ENCODE measurements around the gene GRIN3B. TPM values are rescaled to one million over a fixed set of nuclear protein-coding genes. Genes with fewer than 3 reads are reported as not detected.

GRIN3B gene
- total and polyA plus RNA-seq, 5 donors from 2014 or later: not detected

- Histone ChIP-seq H3K27ac (ENCODE audit: insufficient read depth, low read length, poor library complexity, severe bottlenecking) (no peak overlapping the region), H3K9me3 (ENCODE audit: control insufficient read depth in 2 of 2, low read length in 2 of 2) (no peaks in the 10 kb centered on the region), H3K4me1 (ENCODE audit: control insufficient read depth, insufficient read depth, low read length, poor library complexity, severe bottlenecking) (peaks cover 1% of the 10 kb centered on the region), H3K36me3 (ENCODE audit: control insufficient read depth, insufficient read depth, low read length) (peaks cover 18% of the 10 kb centered on the region), H3K4me3 (ENCODE audit: low read depth, low read length) (no peak overlapping the region), H3K27me3 (ENCODE audit: control insufficient read depth, insufficient read depth, low read length) (no peaks in the 10 kb centered on the region)
- no peak for DNase-seq
- Mint-ChIP-seq H3K27me3 (no peaks in the 10 kb centered on the region), H3K9me3 (no peaks in the 10 kb centered on the region), H3K4me3 (no peak overlapping the region), H3K27ac (no peak overlapping the region), H3K4me1 (peaks cover 0 to 6% (median under 1%) of the 10 kb centered on the region in 4 donors), H3K36me3 (peaks cover 3% of the 10 kb centered on the region)
- ATAC-seq (ENCODE audit: low read depth in 2 of 2): no peak
These were observed 9.5 kb upstream of the GRIN3B start for GRCh38 chr19:990746-991145.

GRCh38 chr19:991174-991931 lies 8.9 kb upstream of the GRIN3B start:
- Histone ChIP-seq H3K27ac (ENCODE audit: insufficient read depth, low read length, poor library complexity, severe bottlenecking) (peak overlapping the region; percentile 23), H3K9me3 (ENCODE audit: control insufficient read depth in 2 of 2, low read length in 2 of 2) (no peaks in the 10 kb centered on the region), H3K4me1 (ENCODE audit: control insufficient read depth, insufficient read depth, low read length, poor library complexity, severe bottlenecking) (peaks cover 7% of the 10 kb centered on the region), H3K4me3 (ENCODE audit: low read depth, low read length) (no peak overlapping the region), H3K36me3 (ENCODE audit: control insufficient read depth, insufficient read depth, low read length) (peaks cover 18% of the 10 kb centered on the region), H3K27me3 (ENCODE audit: control insufficient read depth, insufficient read depth, low read length) (no peaks in the 10 kb centered on the region)
- ATAC-seq (ENCODE audit: low read depth in 2 of 2) (peak; percentile 47 to 55), DNase-seq (peak in 2 of 3 donors; percentile 19 to 64)
- H3K27ac Mint-ChIP-seq: no peak overlapping the region
- H3K4me1 Mint-ChIP-seq: peaks cover 0 to 6% (median 3%) of the 10 kb centered on the region in 4 donors
- H3K9me3 Mint-ChIP-seq: no peaks in the 10 kb centered on the region
- peaks cover 3% of the 10 kb centered on the region for H3K36me3 Mint-ChIP-seq
- H3K27me3 Mint-ChIP-seq: peaks cover 2% of the 10 kb centered on the region
- no peak overlapping the region for H3K4me3 Mint-ChIP-seq

DNA sequence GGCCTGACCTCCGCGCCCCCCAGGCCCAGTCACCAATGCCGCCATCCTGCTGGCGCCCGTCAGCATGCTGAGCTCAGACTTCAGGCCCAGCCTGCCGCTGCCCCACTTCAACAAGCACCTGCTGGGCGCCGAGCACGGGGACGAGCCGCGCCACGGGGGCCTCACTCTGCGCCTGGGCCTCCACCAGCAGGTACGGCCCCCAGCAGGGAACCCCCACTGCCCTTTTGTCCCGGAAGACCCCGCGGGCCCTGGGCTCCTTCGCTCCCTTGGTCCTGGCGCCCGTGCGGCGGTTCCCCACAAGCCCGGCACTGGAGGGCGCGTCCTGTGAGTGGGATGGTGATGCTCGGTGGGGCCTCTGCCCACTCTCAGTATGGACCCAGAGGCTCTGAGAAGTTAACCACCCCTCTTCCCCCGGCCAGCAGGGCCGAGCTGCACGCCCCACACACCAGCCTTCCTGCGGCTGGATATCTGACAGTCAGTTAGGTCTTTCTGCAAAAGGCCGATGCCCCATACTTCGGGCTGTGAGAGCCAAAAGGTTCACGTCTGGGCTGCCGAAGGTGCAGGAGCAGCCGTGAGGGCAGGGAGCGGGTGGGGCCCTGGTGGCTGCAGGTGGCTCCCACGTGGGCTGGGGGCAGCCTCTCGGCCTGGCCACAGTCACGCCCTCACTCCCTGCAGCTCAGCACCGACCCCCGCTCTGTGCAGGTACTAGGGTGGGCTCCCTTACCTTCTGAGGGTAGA lies 8.1 kb upstream of the GRIN3B start:
- no peaks in the 10 kb centered on the region for H3K27me3 ChIP-seq (ENCODE audit: control insufficient read depth, insufficient read depth, low read length)
- peaks cover 12% of the 10 kb centered on the region for H3K36me3 ChIP-seq (ENCODE audit: control insufficient read depth, insufficient read depth, low read length)
- H3K36me3 Mint-ChIP-seq: peaks cover 3% of the 10 kb centered on the region
- H3K4me3 Mint-ChIP-seq: no peak overlapping the region
- H3K9me3 Mint-ChIP-seq: peaks cover 0 to 2% (median 0%) of the 10 kb centered on the region in 7 donors
- no peaks in the 10 kb centered on the region for H3K9me3 ChIP-seq (ENCODE audit: control insufficient read depth in 2 of 2, low read length in 2 of 2)
- no peak overlapping the region for H3K27ac Mint-ChIP-seq
- no peak for ATAC-seq (ENCODE audit: low read depth in 2 of 2)
- peak overlapping the region; percentile 23 for H3K27ac ChIP-seq (ENCODE audit: insufficient read depth, low read length, poor library complexity, severe bottlenecking)
- DNase-seq: no peak
- peaks cover 7% of the 10 kb centered on the region for H3K27me3 Mint-ChIP-seq
- H3K4me1 Mint-ChIP-seq: peaks cover 0 to 8% (median 1%) of the 10 kb centered on the region in 4 donors
- H3K4me3 ChIP-seq (ENCODE audit: low read depth, low read length): no peak overlapping the region
- H3K4me1 ChIP-seq (ENCODE audit: control insufficient read depth, insufficient read depth, low read length, poor library complexity, severe bottlenecking): peaks cover 12% of the 10 kb centered on the region

GRCh38 chr19:992670-993055 lies 7.6 kb upstream of the GRIN3B start:
- no peak for ATAC-seq (ENCODE audit: low read depth in 2 of 2)
- H3K27ac Mint-ChIP-seq: no peak overlapping the region
- Histone ChIP-seq H3K36me3 (ENCODE audit: control insufficient read depth, insufficient read depth, low read length) (peaks cover 8% of the 10 kb centered on the region), H3K9me3 (ENCODE audit: control insufficient read depth in 2 of 2, low read length in 2 of 2) (no peaks in the 10 kb centered on the region), H3K27me3 (ENCODE audit: control insufficient read depth, insufficient read depth, low read length) (no peaks in the 10 kb centered on the region), H3K4me1 (ENCODE audit: control insufficient read depth, insufficient read depth, low read length, poor library complexity, severe bottlenecking) (peaks cover 12% of the 10 kb centered on the region), H3K27ac (ENCODE audit: insufficient read depth, low read length, poor library complexity, severe bottlenecking) (no peak overlapping the region), H3K4me3 (ENCODE audit: low read depth, low read length) (no peak overlapping the region)
- peaks cover 0 to 9% (median 1%) of the 10 kb centered on the region in 4 donors for H3K4me1 Mint-ChIP-seq
- DNase-seq: no peak
- H3K4me3 Mint-ChIP-seq: no peak overlapping the region
- H3K9me3 Mint-ChIP-seq: peaks cover 0 to 2% (median 0%) of the 10 kb centered on the region in 7 donors
- H3K36me3 Mint-ChIP-seq: peaks cover 3% of the 10 kb centered on the region
- H3K27me3 Mint-ChIP-seq: peaks cover 8% of the 10 kb centered on the region

- Mint-ChIP-seq H3K9me3 (peaks cover 0 to 2% (median 0%) of the 10 kb centered on the region in 7 donors), H3K4me1 (peaks cover 0 to 15% (median 1%) of the 10 kb centered on the region in 4 donors), H3K27me3 (peaks cover 14% of the 10 kb centered on the region), H3K27ac (no peak overlapping the region), H3K4me3 (no peak overlapping the region), H3K36me3 (peaks cover 3% of the 10 kb centered on the region)
- Histone ChIP-seq H3K27me3 (ENCODE audit: control insufficient read depth, insufficient read depth, low read length) (peaks cover 4% of the 10 kb centered on the region), H3K27ac (ENCODE audit: insufficient read depth, low read length, poor library complexity, severe bottlenecking) (no peak overlapping the region), H3K4me1 (ENCODE audit: control insufficient read depth, insufficient read depth, low read length, poor library complexity, severe bottlenecking) (peaks cover 12% of the 10 kb centered on the region), H3K4me3 (ENCODE audit: low read depth, low read length) (no peak overlapping the region), H3K9me3 (ENCODE audit: control insufficient read depth in 2 of 2, low read length in 2 of 2) (no peaks in the 10 kb centered on the region), H3K36me3 (ENCODE audit: control insufficient read depth, insufficient read depth, low read length) (peaks cover 6% of the 10 kb centered on the region)
- DNase-seq (no peak), ATAC-seq (ENCODE audit: low read depth in 2 of 2) (no peak)
These were observed 6.8 kb upstream of the GRIN3B start for GRCh38 chr19:993361-993830.

- ATAC-seq (ENCODE audit: low read depth in 2 of 2) (no peak), DNase-seq (no peak)
- Histone ChIP-seq H3K9me3 (ENCODE audit: control insufficient read depth in 2 of 2, low read length in 2 of 2) (no peaks in the 10 kb centered on the region), H3K4me3 (ENCODE audit: low read depth, low read length) (no peak overlapping the region), H3K27me3 (ENCODE audit: control insufficient read depth, insufficient read depth, low read length) (peaks cover 4% of the 10 kb centered on the region), H3K4me1 (ENCODE audit: control insufficient read depth, insufficient read depth, low read length, poor library complexity, severe bottlenecking) (peaks cover 12% of the 10 kb centered on the region), H3K27ac (ENCODE audit: insufficient read depth, low read length, poor library complexity, severe bottlenecking) (no peak overlapping the region), H3K36me3 (ENCODE audit: control insufficient read depth, insufficient read depth, low read length) (peaks cover 3% of the 10 kb centered on the region)
- H3K27me3 Mint-ChIP-seq: peaks cover 17% of the 10 kb centered on the region
- H3K4me1 Mint-ChIP-seq: peaks cover 0 to 16% (median 1%) of the 10 kb centered on the region in 4 donors
- H3K36me3 Mint-ChIP-seq: peaks cover 3% of the 10 kb centered on the region
- peaks cover 0 to 2% (median 0%) of the 10 kb centered on the region in 7 donors for H3K9me3 Mint-ChIP-seq
- H3K27ac Mint-ChIP-seq: no peak overlapping the region
- no peak overlapping the region for H3K4me3 Mint-ChIP-seq
These were observed 6.3 kb upstream of the GRIN3B start for GRCh38 chr19:993831-994393.

DNA sequence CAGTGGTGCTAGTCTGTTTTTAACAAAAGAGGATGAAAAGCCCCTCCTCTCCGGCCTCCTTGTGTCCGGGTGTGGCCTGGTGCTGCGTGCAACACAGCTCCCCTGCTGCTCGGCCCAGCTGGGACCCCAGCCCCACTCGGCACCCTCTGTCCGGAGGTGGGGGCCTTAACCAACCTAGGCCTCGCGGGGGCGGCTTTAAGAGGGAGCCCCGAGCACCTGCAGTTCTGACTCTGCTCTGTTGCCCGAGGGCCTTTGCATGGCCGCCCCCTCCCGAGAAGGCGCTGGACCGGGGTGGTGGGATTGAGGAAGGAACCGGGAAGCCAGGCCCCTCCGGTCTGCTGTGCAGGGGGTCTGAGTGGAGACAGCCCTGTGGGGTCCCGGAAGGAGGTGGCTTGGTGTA lies 5.7 kb upstream of the GRIN3B start:
- peaks cover 0 to 2% (median 0%) of the 10 kb centered on the region in 7 donors for H3K9me3 Mint-ChIP-seq
- peaks cover 24% of the 10 kb centered on the region for H3K27me3 Mint-ChIP-seq
- peaks cover 3% of the 10 kb centered on the region for H3K36me3 Mint-ChIP-seq
- Histone ChIP-seq H3K36me3 (ENCODE audit: control insufficient read depth, insufficient read depth, low read length) (peaks cover 3% of the 10 kb centered on the region), H3K27me3 (ENCODE audit: control insufficient read depth, insufficient read depth, low read length) (peaks cover 6% of the 10 kb centered on the region), H3K4me3 (ENCODE audit: low read depth, low read length) (no peak overlapping the region), H3K9me3 (ENCODE audit: control insufficient read depth in 2 of 2, low read length in 2 of 2) (no peaks in the 10 kb centered on the region), H3K4me1 (ENCODE audit: control insufficient read depth, insufficient read depth, low read length, poor library complexity, severe bottlenecking) (peaks cover 12% of the 10 kb centered on the region), H3K27ac (ENCODE audit: insufficient read depth, low read length, poor library complexity, severe bottlenecking) (no peak overlapping the region)
- DNase-seq (no peak), ATAC-seq (ENCODE audit: low read depth in 2 of 2) (no peak)
- H3K4me1 Mint-ChIP-seq: peaks cover 0 to 20% (median 1%) of the 10 kb centered on the region in 4 donors
- no peak overlapping the region for H3K27ac Mint-ChIP-seq
- no peak overlapping the region for H3K4me3 Mint-ChIP-seq
